Measurements from ENCODE around the gene PNPLA7. TPM values are rescaled to one million over a fixed set of nuclear protein-coding genes. Genes with fewer than 3 reads are reported as not detected.

PNPLA7 gene
- total and polyA plus RNA-seq, 4 donors: 0.79 to 8.9 (median 7.7) TPM

- H3K9ac ChIP-seq (ENCODE audit: insufficient read depth in 1 of 2, low read length in 2 of 2): no peak overlapping the region
- no peak for ATAC-seq (ENCODE audit: insufficient read depth, low FRiP score)
- WGBS, 2 donors: 75 to 80% methylated on average over 17 to 18 of the region's 18 CpGs
- no peaks in the 10 kb centered on the region for H3K4me1 ChIP-seq (ENCODE audit: control insufficient read depth in 5 of 5, insufficient read depth in 5 of 5, low read length in 5 of 5)
- peaks cover 11 to 26% (median 16%) of the 10 kb centered on the region in 4 donors for H3K36me3 ChIP-seq (ENCODE audit: control insufficient read depth in 4 of 4, insufficient read depth in 4 of 4, low read length in 4 of 4)
- no peak overlapping the region for H3K4me3 ChIP-seq
- TF ChIP-seq, protein P1, sequence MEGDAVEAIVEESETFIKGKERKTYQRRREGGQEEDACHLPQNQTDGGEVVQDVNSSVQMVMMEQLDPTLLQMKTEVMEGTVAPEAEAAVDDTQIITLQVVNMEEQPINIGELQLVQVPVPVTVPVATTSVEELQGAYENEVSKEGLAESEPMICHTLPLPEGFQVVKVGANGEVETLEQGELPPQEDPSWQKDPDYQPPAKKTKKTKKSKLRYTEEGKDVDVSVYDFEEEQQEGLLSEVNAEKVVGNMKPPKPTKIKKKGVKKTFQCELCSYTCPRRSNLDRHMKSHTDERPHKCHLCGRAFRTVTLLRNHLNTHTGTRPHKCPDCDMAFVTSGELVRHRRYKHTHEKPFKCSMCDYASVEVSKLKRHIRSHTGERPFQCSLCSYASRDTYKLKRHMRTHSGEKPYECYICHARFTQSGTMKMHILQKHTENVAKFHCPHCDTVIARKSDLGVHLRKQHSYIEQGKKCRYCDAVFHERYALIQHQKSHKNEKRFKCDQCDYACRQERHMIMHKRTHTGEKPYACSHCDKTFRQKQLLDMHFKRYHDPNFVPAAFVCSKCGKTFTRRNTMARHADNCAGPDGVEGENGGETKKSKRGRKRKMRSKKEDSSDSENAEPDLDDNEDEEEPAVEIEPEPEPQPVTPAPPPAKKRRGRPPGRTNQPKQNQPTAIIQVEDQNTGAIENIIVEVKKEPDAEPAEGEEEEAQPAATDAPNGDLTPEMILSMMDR (IDR thresholded peaks at IDR 0.05; ENCODE audit: control extremely low read depth, extremely low read depth): no peak
- peaks cover 0 to 2% (median 0%) of the 10 kb centered on the region in 4 donors for H3K9me3 ChIP-seq (ENCODE audit: control insufficient read depth in 4 of 4, insufficient read depth in 3 of 4, low read length in 3 of 4)
- H3K27ac ChIP-seq (ENCODE audit: low read depth in 1 of 2, low read length in 1 of 2): no peak overlapping the region
- no peak for DNase-seq
- H3K27me3 ChIP-seq (ENCODE audit: control insufficient read depth in 3 of 3, insufficient read depth in 3 of 3, low read length in 2 of 3): no peaks in the 10 kb centered on the region
Observed at GRCh38 chr9:137564817-137565411, 14.7 kb upstream of the PNPLA7 start.

- DNase-seq: no peak
- H3K9ac ChIP-seq (ENCODE audit: insufficient read depth in 1 of 2, low read length in 2 of 2): no peak overlapping the region
- peaks cover 0 to 2% (median 0%) of the 10 kb centered on the region in 4 donors for H3K9me3 ChIP-seq (ENCODE audit: control insufficient read depth in 4 of 4, insufficient read depth in 3 of 4, low read length in 3 of 4)
- TF ChIP-seq, protein P1 (IDR thresholded peaks at IDR 0.05; ENCODE audit: control extremely low read depth, extremely low read depth): no peak
- no peaks in the 10 kb centered on the region for H3K27me3 ChIP-seq (ENCODE audit: control insufficient read depth in 3 of 3, insufficient read depth in 3 of 3, low read length in 2 of 3)
- no peak for ATAC-seq (ENCODE audit: insufficient read depth, low FRiP score)
- no peak overlapping the region for H3K4me3 ChIP-seq
- 94 to 97% methylated on average over 9 to 10 of the region's 10 CpGs for WGBS, 2 donors
- H3K4me1 ChIP-seq (ENCODE audit: control insufficient read depth in 5 of 5, insufficient read depth in 5 of 5, low read length in 5 of 5): no peaks in the 10 kb centered on the region
- peaks cover 11 to 26% (median 16%) of the 10 kb centered on the region in 4 donors for H3K36me3 ChIP-seq (ENCODE audit: control insufficient read depth in 4 of 4, insufficient read depth in 4 of 4, low read length in 4 of 4)
- no peak overlapping the region for H3K27ac ChIP-seq (ENCODE audit: low read depth in 1 of 2, low read length in 1 of 2)
Observed at GRCh38 chr9:137564134-137564533, 13.9 kb upstream of the PNPLA7 start.

DNA sequence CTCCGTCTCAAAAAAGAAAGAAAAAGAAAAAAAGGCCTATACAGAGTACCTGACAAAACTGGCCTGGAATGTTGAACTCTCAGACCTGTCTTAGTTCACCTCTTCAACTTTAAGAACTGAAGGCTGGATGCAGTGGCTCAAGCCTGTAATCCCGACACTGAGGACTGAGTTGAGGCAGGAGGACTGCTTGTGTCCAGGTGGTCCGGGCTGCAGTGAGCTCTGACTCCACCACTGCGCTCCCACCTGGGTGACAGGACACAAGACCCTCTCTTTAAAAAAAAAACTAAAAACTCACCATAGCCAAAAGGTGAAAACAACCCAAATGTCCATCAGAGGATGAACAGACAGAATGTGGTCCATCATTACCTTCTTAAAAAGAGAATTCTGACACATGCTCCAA lies 7.9 kb upstream of the PNPLA7 start:
- H3K27ac ChIP-seq (ENCODE audit: low read depth in 1 of 2, low read length in 1 of 2): no peak overlapping the region
- no peaks in the 10 kb centered on the region for H3K4me1 ChIP-seq (ENCODE audit: control insufficient read depth in 5 of 5, insufficient read depth in 5 of 5, low read length in 5 of 5)
- H3K27me3 ChIP-seq (ENCODE audit: control insufficient read depth in 3 of 3, insufficient read depth in 3 of 3, low read length in 2 of 3): no peaks in the 10 kb centered on the region
- TF ChIP-seq, protein P1 (IDR thresholded peaks at IDR 0.05; ENCODE audit: control extremely low read depth, extremely low read depth): no peak
- 97 to 100% methylated on average over 4 of the region's 4 CpGs for WGBS, 2 donors
- DNase-seq: no peak
- H3K36me3 ChIP-seq (ENCODE audit: control insufficient read depth in 4 of 4, insufficient read depth in 4 of 4, low read length in 4 of 4): peaks cover 3 to 27% (median 11%) of the 10 kb centered on the region in 4 donors
- ATAC-seq (ENCODE audit: insufficient read depth, low FRiP score): no peak
- no peak overlapping the region for H3K4me3 ChIP-seq
- H3K9ac ChIP-seq (ENCODE audit: insufficient read depth in 1 of 2, low read length in 2 of 2): no peak overlapping the region
- no peaks in the 10 kb centered on the region for H3K9me3 ChIP-seq (ENCODE audit: control insufficient read depth in 4 of 4, insufficient read depth in 3 of 4, low read length in 3 of 4)

Measured in lung (tissue), 12 donors.